Vagina (tissue), 2 donors: ENCODE results near the gene CTNND2.

ENCODE experiments used
- CTCF ChIP-seq, 3 experiments: fragments of 450-650 bp in 2 of 3; fragments of 200-600 bp in 1 of 3; sonication (generic) in 1 of 3; IDR thresholded peaks; one replicate each; pipeline ENCODE4 v1.5.1; 2017 to 2019; ENCODE audit warnings: antibody characterized with exemption in 3 of 3, mild to moderate bottlenecking in 2 of 3, moderate library complexity in 2 of 3
- POLR2AphosphoS5 ChIP-seq, 2 donors: sonication (generic); formaldehyde crosslinking; IDR thresholded peaks; one replicate each; pipeline ENCODE4 v1.9.0; 2017; ENCODE audit warnings: antibody characterized with exemption in 2 of 2, mild to moderate bottlenecking in 2 of 2, low read depth in 1 of 2; ENCODE audit not compliant: insufficient read depth in 1 of 2

DNA sequence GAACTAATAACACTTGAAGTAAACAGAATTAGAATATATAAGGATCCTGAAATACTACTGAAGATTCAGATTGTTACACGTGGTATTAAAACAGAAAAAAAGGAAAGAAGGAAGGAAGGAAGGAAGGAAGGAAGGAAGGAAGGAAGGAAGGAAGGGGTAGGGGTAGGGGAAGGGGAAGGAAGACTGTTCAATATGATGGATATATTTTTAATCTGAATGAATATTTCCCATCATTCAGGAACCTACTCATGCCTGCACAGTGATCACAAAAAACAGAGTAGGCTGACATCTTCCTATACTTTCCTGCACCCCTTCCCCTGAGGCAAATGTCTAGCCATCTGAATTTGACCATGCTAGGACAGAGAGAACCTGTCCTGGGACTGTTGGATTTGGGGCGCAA lies 133.9 kb downstream of the CTNND2 start:
- TF ChIP-seq CTCF (IDR thresholded peaks at IDR 0.05) (no peak), POLR2AphosphoS5 (IDR thresholded peaks at IDR 0.05; ENCODE audit: insufficient read depth in 1 of 2, low read depth in 1 of 2) (no peak)
